Astrocyte of the hippocampus (primary cell): Measurements from ENCODE around the gene TLE4.

Experiments
- DNase-seq: peaks from one replicate; pipeline ENCODE4 v3.0.0; 2011; ENCODE audit warnings: low read depth, low spot score

The TLE4 gene

GRCh38 chr9:79688363-79688762, 116.6 kb downstream of the TLE4 start:
- DNase-seq, result no peak

GRCh38 chr9:79689576-79689975, 117.8 kb downstream of the TLE4 start:
- DNase-seq, result no peak

- no peak for DNase-seq
These were observed 119.7 kb downstream of the TLE4 start for GRCh38 chr9:79691496-79691895.

- DNase-seq, result no peak
These were observed 121.2 kb downstream of the TLE4 start for GRCh38 chr9:79692857-79693571.

GRCh38 chr9:79693750-79694149, 122.0 kb downstream of the TLE4 start:
- no peak for DNase-seq

GRCh38 chr9:79694208-79694607, 122.4 kb downstream of the TLE4 start:
- no peak for DNase-seq

- peak; percentile 86 for DNase-seq
These were observed 123.1 kb downstream of the TLE4 start for GRCh38 chr9:79694676-79695400.

- no peak for DNase-seq
These were observed 123.9 kb downstream of the TLE4 start for GRCh38 chr9:79695531-79696175.

GRCh38 chr9:79698967-79699366, 127.2 kb downstream of the TLE4 start:
- DNase-seq, result no peak

GRCh38 chr9:79699479-79699878, 127.7 kb downstream of the TLE4 start:
- no peak for DNase-seq

- peak; percentile 58 for DNase-seq
These were observed 129.0 kb downstream of the TLE4 start for GRCh38 chr9:79700607-79701360.

- no peak for DNase-seq
These were observed 129.9 kb downstream of the TLE4 start for GRCh38 chr9:79701651-79702050.

GRCh38 chr9:79705704-79706103, 133.9 kb downstream of the TLE4 start:
- no peak for DNase-seq

- no peak for DNase-seq
These were observed 134.7 kb downstream of the TLE4 start for GRCh38 chr9:79706512-79706911.

- no peak for DNase-seq
These were observed 135.8 kb downstream of the TLE4 start for GRCh38 chr9:79707589-79707988.

- DNase-seq, result no peak
These were observed 136.8 kb downstream of the TLE4 start for GRCh38 chr9:79708541-79708940.

GRCh38 chr9:79709743-79710674, 138.2 kb downstream of the TLE4 start:
- no peak for DNase-seq

GRCh38 chr9:79711874-79712273, 140.1 kb downstream of the TLE4 start:
- DNase-seq, result no peak

- no peak for DNase-seq
These were observed 147.3 kb downstream of the TLE4 start for GRCh38 chr9:79719021-79719420.

- no peak for DNase-seq
These were observed 148.2 kb downstream of the TLE4 start for GRCh38 chr9:79719989-79720388.
